ENCODE results near the gene MAZ.

MAZ gene

DNA sequence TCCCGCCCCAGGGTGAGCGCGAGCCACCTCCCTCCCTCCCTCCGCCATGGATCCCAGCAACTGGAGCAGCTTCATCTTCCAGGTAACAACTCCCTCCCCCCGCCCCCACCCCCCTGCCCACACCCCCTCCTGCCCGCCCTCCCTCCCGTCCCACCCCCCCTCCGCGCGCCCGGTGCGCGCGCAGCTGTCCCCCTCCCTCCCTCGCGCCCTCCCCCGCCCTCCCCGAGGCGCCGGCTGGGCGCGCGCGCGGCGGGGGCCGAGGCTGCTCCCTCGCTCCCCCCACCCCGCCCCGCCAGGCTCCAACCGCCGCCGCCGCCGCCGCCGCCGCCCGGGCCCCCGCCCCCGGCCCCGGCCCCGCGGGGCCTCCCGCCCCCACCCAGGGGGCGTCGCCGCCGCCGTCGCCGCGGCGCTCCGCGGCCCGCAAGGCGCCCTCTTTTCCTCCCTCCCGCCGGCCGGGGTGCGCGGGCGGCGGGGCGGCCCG, at the start of gene MAZ:
Gene MAZ, plus strand, starts transcription at position 431 of the 481 bp plus-strand sequence. CDS start 173 bp downstream, outside the sequence.
- no peak for TF ChIP-seq GATA2 (IDR thresholded peaks at IDR 0.05; ENCODE audit: low read depth, low read length)
- TF ChIP-seq GATA3 (IDR thresholded peaks at IDR 0.05; ENCODE audit: low read depth, low read length): no peak

DNA sequence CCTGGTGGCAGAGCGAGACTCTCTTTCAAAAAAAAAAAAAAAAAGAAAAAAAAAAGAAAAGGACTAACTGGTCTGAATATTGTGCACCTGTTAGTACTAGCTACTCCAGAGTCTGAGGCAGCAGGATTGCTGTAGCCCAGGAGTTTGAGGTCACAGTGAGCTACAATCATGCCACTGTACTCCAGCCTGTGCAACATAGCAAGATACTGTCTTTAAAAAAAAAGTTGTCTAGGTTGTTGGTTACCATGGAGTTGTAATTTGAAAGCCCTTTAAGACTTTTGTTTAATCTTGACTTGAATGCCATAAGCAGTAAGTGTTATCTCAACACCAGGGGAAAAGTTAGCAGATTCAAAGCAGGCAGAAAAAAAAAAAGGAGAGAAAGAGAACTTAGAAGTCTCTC, 49.7 kb upstream of the MAZ start:
- TF ChIP-seq GATA2 (IDR thresholded peaks at IDR 0.05; ENCODE audit: low read depth, low read length) (no peak), GATA3 (IDR thresholded peaks at IDR 0.05; ENCODE audit: low read depth, low read length) (no peak)

DNA sequence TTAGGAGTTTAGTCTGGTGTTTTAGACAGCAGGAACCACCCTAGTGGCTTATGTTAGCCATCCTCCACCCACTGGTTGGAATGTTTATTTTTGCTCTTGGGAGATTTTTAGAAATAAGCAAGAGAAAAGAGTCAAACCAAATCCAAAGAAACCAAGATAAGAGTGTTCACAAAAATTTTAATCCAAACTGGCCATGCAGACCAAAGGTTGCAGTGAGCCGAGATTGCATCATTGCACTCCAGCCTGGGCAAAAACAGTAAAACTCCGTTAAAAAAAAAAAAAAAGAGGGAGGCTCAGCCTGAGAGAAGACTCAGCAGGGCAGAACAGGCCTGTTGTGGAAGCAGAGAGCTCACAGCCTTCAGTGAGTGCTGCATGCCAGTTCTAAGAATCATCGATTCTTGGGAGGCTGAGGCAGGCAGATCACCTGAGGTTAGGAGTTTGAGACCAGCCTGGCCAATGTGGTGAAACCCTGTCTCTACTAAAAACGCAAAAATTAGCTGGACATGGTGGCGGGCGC, 48.3 kb upstream of the MAZ start:
- no peak for TF ChIP-seq GATA3 (IDR thresholded peaks at IDR 0.05; ENCODE audit: low read depth, low read length)

DNA sequence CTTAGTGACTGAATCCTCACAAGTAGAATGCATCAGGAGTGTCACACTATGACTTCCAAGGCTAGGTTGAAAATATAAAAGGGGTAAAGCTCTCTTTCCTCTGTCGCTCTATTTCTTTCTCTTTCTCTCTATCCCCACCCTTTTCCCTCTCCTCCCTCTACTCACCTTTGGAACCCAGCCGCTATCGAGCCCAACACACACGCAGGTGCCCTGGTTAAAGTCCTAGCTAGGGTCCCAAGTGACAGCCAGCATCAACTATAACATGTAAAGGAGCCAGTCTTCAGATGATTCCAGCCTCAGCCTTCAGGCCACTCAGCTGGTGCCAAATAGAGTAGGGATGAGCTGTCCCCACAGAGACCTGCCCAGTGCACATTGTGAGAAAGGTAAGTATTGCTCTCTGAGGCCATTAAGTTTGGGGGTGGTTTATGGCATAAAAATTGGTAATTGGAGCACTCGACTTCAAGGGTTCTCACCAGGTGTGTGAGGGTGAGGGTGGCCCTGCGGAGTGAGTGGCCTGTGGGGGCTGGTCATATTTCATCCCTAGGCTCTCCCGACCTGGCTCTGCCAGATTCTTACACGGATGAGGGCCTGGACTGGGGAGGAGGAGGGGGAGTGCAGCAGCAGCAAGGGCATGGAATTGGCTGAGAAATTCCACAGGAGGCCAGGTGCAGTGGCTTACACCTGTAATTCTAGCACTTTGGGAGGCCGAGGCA, 45.6 kb upstream of the MAZ start:
- TF ChIP-seq GATA2 (IDR thresholded peaks at IDR 0.05; ENCODE audit: low read depth, low read length) (no peak), GATA3 (IDR thresholded peaks at IDR 0.05; ENCODE audit: low read depth, low read length) (no peak)

DNA sequence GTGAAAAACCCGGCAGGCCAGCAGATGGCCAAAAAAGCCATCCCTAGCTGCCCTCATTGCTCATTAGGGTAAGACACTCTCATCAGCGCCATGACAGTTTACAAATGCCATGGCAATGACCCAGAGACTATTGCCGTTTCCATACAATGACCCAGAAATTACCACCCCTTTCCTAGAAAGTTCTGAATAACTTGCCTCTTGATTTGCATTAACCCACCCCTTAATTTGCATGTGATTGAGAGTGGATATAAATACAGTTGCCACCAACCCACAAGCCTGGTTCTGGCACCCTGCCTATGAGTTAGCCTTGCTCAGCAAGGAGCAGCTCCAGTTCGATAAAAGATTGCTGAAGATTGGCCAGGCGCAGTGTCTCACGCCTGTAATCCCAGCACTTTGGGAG, 44.4 kb upstream of the MAZ start:
- TF ChIP-seq GATA2 (IDR thresholded peaks at IDR 0.05; ENCODE audit: low read depth, low read length): no peak
- no peak for TF ChIP-seq GATA3 (IDR thresholded peaks at IDR 0.05; ENCODE audit: low read depth, low read length)

DNA sequence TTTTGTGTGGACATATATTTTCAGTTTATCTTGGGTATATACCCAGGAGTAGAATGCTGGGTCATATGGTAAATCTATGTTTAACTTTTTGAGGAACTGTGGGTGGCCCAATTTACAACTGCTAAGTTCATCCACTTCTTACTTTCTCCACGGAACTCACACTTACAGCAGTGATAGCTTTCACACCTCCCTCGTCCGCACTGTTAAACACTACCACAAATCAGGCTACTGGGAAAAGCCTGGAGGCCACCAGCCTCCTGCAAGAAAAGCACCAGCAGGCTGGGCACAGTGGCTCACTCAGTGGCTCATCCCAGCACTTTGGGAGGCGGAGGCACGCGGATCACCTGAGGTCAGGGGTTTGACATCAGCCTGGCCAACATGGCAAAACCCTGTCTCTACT, 43.0 kb upstream of the MAZ start:
- no peak for TF ChIP-seq GATA2 (IDR thresholded peaks at IDR 0.05; ENCODE audit: low read depth, low read length)
- no peak for TF ChIP-seq GATA3 (IDR thresholded peaks at IDR 0.05; ENCODE audit: low read depth, low read length)

DNA sequence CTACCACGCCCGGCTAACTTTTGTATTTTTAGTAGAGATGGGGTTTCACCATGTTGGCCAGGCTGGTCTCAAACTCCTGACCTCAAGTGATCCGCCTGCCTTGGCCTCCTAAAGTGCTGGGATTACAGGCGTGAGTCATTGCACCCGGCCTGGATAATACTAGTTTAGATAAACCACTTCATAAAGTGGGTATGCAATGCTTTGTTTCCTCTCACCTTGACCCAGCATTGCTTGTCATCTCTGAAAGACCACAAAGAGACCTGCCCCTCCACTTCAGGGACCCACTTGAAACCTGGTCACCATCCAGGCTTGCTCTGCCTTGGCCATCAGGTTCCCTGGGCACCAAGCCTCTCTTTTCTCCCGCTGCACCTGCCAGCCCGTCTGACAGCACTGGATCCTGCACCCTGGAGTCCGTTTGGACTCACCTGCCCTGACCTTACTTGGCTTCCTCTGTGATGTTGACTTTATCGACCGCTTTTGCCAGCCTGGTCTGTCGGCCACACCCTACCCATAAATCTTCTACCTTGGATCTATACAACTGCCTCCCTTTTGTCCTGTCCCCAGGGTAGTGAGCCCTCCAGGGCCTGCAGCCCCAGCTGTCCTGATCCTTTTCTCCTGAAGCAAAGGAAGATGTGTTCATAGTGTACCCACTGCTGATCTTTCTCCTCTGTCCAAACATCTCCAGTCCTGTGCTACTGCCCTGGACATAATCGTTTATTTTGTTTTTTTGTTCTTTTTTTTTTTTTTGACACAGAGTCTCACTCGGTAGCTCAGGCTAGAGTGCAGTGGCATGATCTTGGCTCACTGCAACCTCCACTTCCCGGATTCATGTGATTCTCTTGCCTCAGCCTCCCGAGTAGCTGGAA, 40.9 kb upstream of the MAZ start:
- TF ChIP-seq GATA2 (IDR thresholded peaks at IDR 0.05; ENCODE audit: low read depth, low read length): no peak
- no peak for TF ChIP-seq GATA3 (IDR thresholded peaks at IDR 0.05; ENCODE audit: low read depth, low read length)

DNA sequence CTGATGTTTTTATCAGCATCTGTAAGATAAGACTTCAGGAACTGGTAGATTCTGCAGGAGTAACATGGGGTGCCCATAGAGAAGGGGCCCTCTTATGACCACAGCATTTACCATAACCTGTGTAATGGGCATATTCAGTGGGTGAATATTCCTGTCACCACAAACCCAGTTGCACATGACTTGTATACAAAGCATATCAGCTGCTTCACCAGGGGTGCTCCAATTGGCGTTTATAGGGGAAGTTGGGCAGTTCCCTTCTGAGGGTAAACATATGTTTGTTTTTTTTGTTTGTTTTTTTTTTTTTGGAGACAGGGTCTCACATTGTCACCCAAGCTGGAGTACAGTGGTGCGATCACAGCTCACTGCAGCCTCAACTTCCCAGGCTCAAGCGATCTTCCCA, 39.8 kb upstream of the MAZ start:
- no peak for TF ChIP-seq GATA3 (IDR thresholded peaks at IDR 0.05; ENCODE audit: low read depth, low read length)
- no peak for TF ChIP-seq GATA2 (IDR thresholded peaks at IDR 0.05; ENCODE audit: low read depth, low read length)

DNA sequence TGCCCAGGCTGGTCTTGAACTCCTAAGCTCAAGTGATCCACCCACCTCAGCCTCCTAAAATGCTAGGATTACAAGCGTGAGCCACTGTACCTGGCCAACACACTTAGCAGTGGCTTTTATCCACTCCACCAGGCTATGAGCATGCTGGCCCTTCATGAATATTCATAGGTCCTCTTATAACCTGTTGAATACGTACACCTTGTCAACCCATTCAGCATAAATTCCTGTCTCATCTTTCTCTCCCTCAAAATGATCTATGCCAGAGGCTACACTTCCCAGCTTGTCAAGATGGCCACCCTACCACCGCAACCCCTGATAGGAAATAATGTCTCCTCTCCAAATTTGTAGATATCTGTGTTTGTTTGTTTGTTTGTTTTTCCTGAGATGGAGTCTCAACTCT, 39.3 kb upstream of the MAZ start:
- TF ChIP-seq GATA2 (IDR thresholded peaks at IDR 0.05; ENCODE audit: low read depth, low read length) (no peak), GATA3 (IDR thresholded peaks at IDR 0.05; ENCODE audit: low read depth, low read length) (no peak)

DNA sequence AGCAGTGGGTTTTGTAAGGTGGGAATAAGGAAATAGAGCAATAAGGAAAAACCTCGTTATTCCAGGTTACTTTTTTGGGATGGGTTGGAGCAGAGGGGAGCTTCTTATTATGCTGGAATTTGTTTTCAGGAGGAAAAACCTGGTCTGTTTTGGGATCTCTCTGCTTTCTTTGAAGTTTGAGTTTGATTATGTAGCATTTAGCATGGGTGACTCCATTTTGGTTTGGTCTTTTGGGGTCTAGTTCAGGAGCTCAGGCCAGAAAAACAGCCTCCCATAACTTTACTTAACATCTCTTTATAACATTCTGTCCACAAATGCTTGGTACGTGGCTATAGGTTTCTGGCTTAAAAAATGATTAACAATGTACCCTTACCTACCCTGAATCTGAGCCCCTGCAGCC, 36.8 kb upstream of the MAZ start:
- TF ChIP-seq GATA3 (IDR thresholded peaks at IDR 0.05; ENCODE audit: low read depth, low read length) (no peak), GATA2 (IDR thresholded peaks at IDR 0.05; ENCODE audit: low read depth, low read length) (no peak)

DNA sequence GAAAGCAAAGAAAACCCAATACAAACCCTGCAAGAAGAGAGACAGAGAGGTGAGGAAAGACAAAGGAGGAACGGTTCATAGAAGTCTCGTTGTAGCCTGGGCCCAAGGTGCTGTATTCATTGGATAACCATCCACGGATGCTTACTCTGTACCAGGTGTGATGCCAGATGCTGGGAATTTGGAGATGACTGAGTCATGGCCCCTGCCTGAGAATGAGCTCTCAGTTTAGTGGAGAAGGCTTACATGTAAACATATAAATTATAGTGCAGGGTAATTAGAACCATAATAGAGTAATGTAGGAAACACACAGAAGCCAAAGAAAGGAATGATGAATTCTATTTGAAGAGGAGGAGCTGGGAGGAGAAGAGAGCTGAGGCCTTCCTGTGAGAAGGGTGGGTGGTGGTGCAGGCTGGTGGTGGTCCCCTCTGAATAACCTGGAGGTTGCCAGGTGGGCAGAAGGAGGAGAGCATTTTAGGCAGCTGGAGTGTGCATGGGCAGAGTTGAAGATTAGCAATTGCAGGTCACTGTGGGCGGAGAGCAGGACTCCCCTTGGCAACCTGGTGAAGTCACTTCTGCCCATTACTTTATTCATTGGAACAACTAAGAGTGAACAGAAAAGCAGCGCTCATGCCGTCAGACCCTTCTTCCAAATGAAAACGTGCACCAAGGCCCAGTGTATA, 35.9 kb upstream of the MAZ start:
- no peak for TF ChIP-seq GATA3 (IDR thresholded peaks at IDR 0.05; ENCODE audit: low read depth, low read length)
- TF ChIP-seq GATA2 (IDR thresholded peaks at IDR 0.05; ENCODE audit: low read depth, low read length): no peak

DNA sequence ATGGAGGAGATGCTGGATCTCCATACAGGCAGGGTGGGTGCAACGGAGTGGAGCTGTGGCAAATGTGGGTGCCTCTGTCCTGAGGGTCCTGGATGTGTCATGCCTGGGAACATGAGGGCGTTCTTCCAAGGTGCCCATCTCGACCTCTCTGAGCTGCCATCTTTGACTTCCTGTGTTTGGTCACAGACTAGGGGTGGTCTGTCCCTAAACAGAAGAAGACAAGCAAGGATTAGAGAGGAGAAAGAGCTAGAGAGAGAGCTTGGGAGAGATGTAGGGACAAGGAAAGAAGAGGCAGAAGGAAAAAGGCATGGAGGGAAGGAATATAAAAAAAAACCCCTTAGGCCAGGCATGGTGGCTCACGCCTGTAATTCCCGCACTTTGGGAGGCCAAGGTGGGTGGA, 31.6 kb upstream of the MAZ start:
- TF ChIP-seq GATA3 (IDR thresholded peaks at IDR 0.05; ENCODE audit: low read depth, low read length) (no peak), GATA2 (IDR thresholded peaks at IDR 0.05; ENCODE audit: low read depth, low read length) (no peak)

DNA sequence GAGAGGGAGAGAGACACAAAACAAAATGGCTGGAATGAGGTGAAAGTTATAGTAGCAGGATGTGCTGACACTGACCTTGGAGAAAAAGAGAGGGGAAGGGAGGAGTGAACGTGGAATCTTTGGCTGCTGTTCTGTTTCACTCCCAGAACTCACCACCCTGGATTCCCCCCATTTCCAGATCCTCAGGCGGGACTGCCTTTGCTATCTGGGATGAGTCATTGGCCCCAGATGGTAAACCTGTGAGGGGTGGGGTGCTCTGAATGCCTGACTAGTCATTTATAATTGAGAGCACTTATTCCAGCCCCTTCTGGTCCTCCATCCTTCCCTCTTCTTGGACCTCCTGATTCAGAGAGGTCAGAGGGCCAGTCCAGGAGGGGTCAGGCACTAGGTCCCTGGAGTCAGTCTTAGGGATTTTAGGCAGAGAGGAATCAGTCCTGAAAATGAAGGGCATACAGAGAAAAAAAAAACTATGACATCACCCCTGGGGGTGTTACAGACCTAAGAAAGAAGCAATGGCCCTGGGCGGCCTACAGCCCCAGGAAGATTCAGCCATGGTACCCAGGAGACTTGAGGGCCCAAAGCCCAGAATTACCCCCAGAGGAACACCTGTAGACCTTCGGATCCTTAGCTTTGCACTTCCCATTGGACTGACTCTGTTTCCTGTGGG, 30.5 kb upstream of the MAZ start:
- no peak for TF ChIP-seq GATA2 (IDR thresholded peaks at IDR 0.05; ENCODE audit: low read depth, low read length)
- no peak for TF ChIP-seq GATA3 (IDR thresholded peaks at IDR 0.05; ENCODE audit: low read depth, low read length)

Measured in SH-SY5Y (cell line).